NCI-H526 treated with DMSO at 0.1 percent for 48 hours (cell line): ENCODE results near the gene HS6ST3.

Experiments used
- DNase-seq: peaks from one replicate; lab custom pipeline; 2025; lab: John Stamatoyannopoulos, UW

The HS6ST3 gene

DNA sequence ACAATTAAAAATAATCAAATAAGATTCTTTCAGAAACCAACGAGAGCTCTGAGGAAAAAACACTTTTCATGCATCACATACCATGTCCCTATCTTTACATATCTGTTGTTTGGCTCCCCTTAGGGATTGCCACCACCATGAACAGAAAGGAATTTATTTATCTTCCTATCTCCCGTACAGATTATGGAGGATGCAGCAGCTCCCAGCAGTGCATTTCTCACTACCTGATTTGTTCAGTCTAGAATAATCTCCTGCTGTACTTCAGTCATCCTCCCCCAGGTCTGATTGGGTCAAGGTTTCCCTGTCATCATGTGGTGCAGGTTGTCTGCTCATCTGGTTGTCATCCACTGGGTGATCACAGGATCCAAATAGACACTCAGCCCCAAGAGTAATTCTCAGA, 453.1 kb downstream of the HS6ST3 start:
- no peak for DNase-seq

GRCh38 chr13:96544957-96545356, 455.1 kb downstream of the HS6ST3 start:
- DNase-seq: no peak

- peak; percentile 92 for DNase-seq
These were observed 456.6 kb downstream of the HS6ST3 start for GRCh38 chr13:96546463-96546862.

DNA sequence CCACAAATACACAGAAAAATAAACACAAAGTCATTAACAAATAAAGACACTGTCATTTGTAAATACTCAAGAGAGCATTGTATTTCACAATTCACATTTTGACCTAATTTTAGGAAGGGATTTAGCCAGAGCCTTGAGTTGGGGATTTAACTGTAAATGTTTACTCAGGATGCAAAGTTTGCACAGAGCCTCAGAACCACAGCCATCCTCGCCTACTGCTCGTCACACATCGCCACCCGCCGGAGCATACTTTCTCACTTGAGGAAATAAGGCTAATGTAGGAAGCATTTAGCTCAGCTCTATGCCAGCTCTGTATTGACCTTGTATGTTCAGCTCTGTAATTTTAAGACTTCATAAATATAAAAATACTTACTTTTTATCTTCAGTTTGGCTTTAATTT, 461.6 kb downstream of the HS6ST3 start:
- peak; percentile 83 for DNase-seq

DNA sequence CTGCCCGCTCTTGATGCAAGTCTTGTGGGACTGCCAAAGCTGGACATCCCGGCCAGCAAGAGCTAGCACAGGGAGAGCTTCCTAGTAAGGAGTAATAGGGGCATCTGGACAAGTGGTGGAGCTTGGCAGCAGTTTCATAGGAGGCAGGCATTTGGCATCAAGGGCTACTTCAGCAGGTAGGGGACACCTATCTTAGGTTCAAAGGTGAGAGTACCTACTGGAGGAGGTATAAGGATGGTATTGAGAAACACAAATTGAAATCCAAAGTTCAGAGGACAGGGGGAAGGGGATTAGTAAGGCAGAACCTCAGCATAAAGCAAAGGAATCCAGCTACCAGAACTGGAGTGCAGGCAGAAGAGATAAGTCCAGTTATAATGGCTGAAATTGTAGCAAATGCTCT, 462.7 kb downstream of the HS6ST3 start:
- no peak for DNase-seq

GRCh38 chr13:96553796-96554195, 463.9 kb downstream of the HS6ST3 start:
- no peak for DNase-seq

GRCh38 chr13:96573563-96573962, 483.7 kb downstream of the HS6ST3 start:
- no peak for DNase-seq

- no peak for DNase-seq
These were observed 485.8 kb downstream of the HS6ST3 start for GRCh38 chr13:96575423-96576320.

GRCh38 chr13:96581741-96582140, 491.8 kb downstream of the HS6ST3 start:
- no peak for DNase-seq

DNA sequence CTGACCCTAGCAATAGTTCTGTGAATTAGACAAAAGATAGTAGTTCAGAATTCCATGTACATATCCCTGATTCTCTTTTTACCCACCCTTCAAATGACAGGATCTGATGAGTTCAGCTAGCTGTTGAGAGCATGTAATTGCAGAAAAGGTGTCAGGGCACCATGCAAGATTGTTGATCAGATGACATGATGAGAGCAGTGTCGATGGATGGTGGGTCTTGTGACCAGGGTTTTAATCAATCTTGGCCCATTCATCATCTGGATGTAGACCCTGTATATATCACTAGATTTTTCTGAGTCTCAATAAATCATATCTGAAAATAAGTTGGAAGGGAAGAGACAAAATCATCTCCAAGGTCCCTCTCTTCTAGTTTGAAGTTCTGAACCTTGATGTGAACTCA, 525.3 kb downstream of the HS6ST3 start:
- DNase-seq: no peak

- no peak for DNase-seq
These were observed 527.6 kb downstream of the HS6ST3 start for GRCh38 chr13:96617528-96617927.

DNA sequence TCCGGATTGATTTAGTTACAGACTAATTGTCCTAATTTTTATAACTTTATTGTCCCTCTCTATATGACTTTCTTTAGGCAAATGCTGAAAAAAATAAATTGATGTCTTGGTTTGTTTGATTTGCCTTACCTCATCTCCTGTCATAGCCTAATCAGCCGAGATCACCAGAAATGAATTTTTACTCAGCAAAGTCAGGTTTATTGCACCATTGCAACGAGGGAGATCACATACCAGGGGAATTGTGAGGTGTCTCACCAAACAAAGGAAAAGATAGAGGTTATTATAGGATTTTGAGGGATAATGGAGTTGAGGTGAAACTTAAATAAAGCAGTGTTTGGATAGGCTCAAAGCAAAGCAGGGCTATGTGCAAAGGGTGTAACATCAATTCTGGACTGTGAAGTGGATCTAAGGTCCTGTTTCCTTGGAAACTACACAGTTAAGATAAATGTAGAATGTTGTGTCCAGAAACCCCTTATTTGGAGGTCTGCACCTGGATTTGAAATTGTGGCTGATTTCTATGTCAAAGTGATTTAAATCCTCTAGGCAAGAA, 531.8 kb downstream of the HS6ST3 start:
- DNase-seq: no peak

DNA sequence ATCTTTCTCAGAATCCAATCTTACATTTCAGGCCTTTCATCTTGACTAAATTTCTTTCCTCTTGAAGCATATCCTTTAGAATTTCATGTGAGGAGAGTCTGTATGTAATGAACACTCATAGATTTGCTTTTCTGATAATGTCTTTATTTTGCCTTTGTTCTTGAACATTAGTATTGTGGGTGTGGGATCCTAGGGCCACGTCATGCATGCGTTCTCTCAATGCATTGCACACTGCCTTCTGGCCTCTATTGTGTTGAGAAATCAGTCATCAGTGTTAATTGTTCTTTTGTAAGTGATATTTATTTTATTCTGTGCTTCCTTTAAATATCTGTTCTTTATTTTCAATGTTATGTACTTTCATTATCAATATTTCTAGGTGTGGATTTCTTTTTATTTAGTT, 539.4 kb downstream of the HS6ST3 start:
- DNase-seq: no peak

DNA sequence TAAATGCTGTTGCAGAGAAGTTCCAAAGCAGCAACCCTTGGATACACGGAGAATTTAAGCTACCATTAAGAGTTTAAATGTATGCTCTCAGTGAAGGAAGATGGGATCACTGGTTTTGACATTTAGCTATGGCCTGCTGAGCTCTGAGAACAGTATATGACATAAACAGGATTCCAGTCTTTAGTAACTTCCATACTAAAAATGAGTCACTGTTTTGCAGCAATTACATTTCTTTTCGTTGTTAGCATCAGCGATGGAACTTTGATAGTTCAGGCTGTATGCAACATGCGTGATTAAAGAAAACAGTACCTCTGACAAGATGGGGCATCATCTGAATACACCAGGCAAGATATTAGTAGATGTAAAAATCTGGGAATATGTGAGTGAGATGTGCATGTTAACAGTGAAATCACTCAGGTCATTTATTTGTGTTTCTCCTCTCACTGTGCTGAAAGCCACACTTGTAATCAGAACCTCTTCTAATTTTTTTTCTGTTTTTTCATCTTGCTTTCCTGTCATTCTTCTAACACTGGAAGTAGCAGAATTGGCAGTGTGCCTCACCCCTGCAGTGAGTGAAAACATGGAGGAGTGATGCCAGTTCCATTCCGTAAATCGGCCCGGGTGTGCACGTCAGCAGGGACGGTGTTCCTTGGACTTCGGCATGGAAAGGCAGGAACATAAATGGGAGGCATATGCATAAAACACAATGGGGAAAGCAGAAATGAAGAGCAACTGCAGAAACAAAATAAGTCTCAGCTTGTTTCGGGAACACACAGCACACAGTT, 542.8 kb downstream of the HS6ST3 start:
- DNase-seq: no peak

- DNase-seq: no peak
These were observed 546.2 kb downstream of the HS6ST3 start for GRCh38 chr13:96636001-96636709.

GRCh38 chr13:96637039-96637438, 547.1 kb downstream of the HS6ST3 start:
- no peak for DNase-seq

- DNase-seq: no peak
These were observed 556.2 kb downstream of the HS6ST3 start for GRCh38 chr13:96646101-96646500.

GRCh38 chr13:96646515-96647211, 556.8 kb downstream of the HS6ST3 start:
- DNase-seq: no peak

DNA sequence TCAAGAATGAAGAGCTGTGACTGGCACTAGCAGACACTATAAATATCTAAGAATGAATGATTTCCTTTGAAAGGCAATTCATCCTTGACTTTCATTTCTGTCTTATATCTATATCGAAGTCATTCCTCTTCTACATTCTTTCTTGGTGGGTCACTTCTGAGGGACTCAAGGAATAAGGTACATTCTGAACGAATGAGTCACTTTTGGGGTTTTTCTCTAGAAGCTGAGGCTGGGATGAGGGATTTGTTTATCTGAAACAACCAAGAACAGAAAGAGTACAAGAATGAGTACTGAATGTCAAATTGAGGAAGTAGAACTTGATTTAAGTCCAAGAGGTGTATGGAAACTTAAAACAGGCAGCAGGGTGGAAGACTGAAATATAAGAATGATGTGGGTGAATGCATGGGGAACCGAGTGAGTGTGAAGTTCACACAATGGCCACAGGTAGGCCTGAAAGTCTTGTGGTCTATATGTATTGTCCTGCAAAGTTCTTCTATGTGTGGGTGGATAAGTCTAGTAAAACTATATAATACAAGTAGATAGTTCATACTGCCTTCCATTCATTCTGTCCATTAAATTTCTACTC, 560.5 kb downstream of the HS6ST3 start:
- DNase-seq: no peak

DNA sequence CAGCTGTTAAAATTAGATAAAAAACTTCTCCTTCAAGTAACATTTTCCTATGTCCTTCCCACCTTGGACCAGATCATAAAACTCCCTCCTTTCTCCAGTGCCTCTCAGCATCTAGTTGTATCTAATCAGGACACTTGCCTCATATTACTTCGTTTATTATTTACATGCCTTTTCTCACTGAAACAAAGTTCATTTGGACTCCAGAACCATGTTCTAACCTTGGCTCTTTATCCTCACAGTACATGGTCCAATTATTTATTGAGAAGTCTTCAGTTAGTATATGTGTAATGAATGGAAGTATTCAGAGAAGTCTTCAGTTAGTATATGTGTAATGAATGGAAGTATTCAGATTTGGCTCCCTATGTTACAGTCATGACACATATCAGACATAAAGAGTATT, 561.7 kb downstream of the HS6ST3 start:
- no peak for DNase-seq

GRCh38 chr13:96652506-96652905, 562.6 kb downstream of the HS6ST3 start:
- no peak for DNase-seq
